UCSD-AML1 (cell line): ENCODE results near the gene FMO4.
"Not testable (repeated sequence)": the region's sequence is repeated elsewhere in the genome, so short reads cannot be mapped to it uniquely, and the experiment has no call there.

Experiments
- DNase-seq: peaks from one replicate; lab custom pipeline; 2025; ENCODE audit not compliant: unreplicated experiment; lab: John Stamatoyannopoulos, UW

The FMO4 gene

GRCh38 chr1:171334024-171334640 is 20.1 kb downstream of the FMO4 start:
- no peak for DNase-seq

DNA sequence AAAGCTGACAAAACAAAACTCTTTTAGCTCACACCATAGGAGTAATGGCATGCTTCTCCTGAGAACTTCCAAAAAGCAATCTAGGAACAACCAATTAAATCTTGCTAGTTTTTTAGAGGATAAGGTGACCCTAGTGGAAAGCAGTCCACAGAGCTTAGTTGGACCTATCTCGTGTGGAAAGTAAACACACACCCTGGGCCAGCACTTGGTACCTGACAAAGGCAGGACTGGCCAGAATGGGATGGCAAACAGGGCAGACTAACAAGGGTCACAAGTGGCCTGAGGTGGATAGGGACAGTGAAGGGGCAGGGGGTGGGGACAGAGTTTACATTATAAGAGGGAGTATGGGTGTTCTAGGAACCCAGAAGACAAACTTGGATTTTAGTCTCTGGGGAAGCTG is 22.0 kb downstream of the FMO4 start:
- DNase-seq, result no peak

DNA sequence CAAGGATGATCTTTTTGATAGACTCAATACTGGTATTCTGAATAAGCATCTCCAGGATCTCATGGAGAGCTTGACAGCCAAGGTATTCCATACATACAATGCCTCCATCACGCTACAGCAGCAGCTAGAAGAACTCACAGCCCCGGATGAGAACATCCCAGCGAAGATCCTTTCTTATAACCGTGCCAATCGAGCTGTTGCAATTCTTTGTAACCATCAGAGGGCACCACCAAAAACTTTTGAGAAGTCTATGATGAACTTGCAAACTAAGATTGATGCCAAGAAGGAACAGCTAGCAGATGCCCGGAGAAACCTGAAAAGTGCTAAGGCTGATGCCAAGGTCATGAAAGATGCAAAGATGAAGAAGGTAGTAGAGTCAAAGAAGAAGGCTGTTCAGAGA is 25.4 kb downstream of the FMO4 start:
- not testable (repeated sequence) for DNase-seq

DNA sequence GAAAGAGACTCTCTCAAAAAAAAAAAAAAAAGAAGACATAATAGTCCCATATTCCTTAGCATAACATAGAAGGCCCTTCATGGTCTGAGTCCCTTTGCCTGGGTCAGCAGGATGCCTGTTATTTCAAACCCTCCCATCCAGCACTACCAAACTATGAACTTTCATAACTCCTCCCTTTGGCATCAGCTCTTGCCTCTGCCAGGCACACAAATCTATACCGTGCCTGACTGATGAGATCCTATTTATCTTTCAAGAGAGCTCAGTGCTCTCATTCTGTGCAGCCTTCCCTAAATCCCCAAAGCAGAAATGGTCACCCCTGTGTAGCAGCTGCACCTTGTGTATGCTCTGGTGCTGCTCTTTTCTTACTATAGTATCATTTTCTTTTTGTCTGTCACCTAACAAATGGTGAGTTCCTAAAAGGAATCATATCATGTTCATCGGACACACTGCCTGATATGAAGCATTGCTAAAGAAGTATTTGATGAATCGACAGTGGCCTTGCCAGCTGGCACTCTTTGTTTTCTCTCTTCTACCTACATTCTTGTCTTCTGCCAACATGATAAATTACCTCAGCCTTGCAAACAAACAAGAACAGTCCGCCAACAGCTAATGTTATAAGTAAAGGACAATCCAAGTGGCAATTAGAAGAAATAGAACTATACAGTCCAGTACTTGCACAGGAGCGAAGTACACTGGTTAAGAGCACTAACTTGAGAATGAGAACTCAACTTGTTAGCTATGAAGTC is 29.9 kb downstream of the FMO4 start:
- no peak for DNase-seq

DNA sequence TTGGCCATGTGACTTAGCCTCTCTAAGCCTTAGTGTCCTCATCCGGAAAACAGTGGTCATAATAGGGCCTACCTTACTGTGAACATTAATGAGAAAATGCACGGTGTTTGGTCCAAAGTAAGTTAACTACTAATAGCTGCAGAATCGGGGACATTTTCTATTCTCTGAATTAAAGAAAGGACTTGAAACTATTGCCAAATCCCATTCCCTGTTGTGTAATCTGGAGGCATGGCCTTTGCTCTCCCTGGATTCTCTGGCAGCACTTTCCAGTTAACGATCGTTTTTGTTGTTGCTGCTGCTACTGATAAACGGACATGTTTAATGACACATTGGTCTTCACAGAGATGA is 30.5 kb downstream of the FMO4 start:
- no peak for DNase-seq

- DNase-seq, result no peak
Observed at GRCh38 chr1:171345536-171345935, 31.6 kb downstream of the FMO4 start.

DNA sequence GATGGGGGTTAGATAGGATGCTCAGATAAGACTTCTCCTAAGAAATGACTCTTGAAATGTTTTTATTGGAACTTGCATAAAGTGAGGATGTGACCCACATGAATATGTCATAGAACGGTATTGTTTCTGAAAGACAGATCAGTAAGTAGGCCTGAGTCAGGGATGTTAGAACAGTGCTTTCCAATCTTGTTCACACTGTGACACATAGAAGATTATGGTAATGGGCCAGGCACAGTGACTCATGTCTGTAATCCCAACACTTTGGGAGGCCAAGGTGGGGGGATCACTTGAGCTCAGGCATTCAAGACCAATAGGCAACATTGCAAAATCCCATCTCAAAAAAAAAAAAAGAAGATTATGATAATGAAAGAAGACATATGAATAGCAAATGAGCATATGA is 32.9 kb downstream of the FMO4 start:
- DNase-seq, result no peak

DNA sequence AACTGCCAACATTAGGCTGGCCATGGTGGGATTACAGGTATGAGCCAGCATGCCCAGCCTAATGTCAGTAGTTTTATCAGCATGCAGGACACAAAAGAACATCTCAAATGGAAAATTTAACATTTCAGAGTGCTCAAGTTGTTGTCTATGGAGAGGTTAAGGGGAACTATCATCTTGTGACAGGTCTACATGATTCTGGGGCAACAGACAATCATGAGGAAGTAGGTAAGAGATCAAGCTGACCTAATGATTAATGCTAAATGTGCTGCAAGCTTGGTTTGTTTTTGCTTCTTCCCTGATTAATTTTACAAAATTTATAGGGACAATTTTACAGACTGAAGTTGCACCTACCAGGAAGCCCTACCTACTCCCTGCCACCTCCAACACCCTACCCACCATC is 36.6 kb downstream of the FMO4 start:
- no peak for DNase-seq

DNA sequence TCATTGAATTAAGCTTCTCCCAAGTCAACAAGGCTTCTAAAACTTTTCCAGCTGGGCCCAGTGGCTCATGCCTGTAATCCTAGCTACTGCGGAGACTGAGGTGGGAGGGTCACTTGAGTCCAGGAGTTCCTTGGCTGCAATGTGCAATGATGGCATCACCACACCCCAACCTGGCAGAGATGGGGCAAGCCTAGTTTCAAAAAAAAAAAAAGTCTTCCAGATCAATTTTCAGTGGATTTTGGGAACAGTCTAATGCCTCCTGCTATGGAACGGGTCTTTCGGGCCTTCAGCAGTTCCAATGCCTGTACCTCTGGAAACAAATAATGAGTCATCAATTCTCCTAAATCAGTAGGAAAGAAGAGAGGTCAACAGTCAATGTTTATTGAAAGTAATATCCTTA is 38.0 kb downstream of the FMO4 start:
- DNase-seq, result no peak

DNA sequence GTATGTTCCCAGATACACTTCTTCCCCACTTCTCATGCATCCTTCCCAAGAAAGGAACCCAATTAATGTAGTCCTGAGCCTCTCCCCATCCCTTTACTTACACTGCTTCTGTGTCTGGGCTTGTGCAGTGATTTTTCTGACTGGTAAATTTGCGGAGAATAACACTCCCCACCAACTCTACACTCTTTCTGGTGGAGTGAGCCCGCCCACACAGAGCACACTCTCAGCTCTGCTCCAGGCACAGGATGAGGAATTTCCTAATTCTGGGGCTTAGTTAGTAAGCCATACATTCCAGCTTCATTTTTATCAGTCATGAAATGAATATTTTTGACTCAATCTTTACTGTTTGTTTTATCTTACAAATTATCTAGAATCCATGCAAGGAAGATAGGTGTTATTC is 38.6 kb downstream of the FMO4 start:
- no peak for DNase-seq

- no peak for DNase-seq
Observed at GRCh38 chr1:171355727-171356126, 41.7 kb downstream of the FMO4 start.

DNA sequence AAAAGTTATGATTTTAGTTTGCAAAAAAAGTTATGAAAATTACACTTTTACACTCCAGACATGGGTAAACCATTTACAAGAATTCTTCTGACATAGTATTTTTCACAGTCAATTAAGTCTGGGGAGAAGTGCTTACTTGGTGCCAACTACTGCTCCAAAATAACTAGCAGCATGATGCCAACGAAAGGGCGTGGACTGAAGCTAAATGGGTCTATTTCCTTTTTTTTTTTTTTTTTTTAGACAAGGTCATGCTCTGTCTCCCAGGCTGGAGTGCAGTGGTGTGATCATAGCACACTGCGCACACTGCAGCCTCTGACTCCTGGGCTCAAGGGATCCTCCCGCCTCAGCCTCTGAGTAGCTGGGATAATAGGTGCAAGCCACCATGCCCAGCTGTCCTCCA is 43.2 kb downstream of the FMO4 start:
- no peak for DNase-seq

DNA sequence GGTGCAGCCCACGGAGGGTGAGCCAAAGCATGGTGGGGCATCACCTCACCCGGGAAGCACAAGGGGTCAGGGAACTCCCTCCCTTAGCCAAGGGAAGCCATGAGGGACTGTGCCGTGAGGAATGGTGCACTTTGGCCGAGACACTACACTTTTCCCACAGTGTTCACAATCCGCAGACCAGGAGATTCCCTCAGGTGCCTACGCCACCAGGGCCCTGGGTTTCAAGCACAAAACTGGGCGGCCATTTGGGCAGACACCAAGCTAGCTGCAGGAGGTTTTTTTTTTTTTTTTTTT is 45.3 kb downstream of the FMO4 start:
- not testable (repeated sequence) for DNase-seq

- not testable (repeated sequence) for DNase-seq
Observed at GRCh38 chr1:171359731-171360527, 45.9 kb downstream of the FMO4 start.

DNA sequence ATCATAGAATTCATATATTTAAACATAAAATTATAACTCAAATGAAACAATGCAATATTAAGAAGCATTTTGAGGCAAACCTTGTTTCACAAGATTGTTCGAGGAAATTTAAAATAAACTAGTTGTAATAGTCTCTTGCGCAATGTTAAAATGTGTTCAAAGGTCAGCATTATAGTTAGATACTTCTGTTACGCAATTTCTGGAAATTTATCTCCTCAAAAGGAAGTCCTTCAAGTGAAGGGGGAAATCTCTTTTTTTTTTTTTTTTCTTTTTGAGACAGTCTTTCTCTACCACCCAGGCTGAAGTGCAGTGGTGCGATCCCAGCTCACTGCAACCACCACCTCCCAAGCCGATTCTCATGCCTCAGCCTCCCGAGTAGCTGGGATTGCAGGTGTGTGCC is 52.1 kb downstream of the FMO4 start:
- no peak for DNase-seq

- DNase-seq, result no peak
Observed at GRCh38 chr1:171366816-171367215, 52.8 kb downstream of the FMO4 start.

DNA sequence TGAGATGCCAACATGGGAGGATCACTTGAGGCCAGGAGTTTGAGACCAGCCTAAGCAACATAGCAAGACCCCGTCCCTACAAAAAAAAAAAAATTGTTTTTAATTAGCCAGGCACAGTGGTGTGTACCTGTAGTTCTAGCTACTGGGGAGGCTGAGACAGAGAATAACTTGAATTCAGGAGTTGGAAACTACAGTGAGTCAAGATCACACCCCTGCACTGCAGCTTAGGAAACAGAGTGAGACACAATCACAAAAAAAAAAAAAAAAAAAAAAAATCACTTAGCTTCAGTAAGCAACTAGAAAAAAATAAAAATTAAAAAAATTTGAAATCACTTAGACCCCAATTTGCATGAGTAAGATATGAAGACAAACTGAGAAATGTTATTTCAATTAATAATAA is 53.5 kb downstream of the FMO4 start:
- DNase-seq, result no peak

GRCh38 chr1:171372418-171373084 is 58.6 kb downstream of the FMO4 start:
- no peak for DNase-seq

- not testable (repeated sequence) for DNase-seq
Observed at GRCh38 chr1:171373357-171374122, 59.6 kb downstream of the FMO4 start.

DNA sequence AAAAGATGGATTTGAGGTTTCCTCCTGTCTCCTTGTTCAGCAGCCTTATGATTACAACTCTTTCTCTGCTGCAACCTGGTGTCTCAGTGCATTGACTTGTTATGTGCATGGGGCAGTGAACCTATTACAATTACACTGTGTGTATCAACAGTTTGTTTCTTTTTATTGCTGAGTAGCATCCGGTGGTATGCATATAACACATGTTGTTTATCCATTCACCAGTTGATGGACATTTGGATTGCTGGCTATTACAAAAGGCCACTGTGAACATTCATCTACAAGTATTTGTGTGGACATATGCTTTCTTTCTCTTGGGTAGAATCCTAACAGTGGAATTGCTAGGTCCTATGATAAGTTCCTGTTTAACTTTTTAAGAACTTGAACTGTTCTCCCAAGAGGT is 65.9 kb downstream of the FMO4 start:
- no peak for DNase-seq

DNA sequence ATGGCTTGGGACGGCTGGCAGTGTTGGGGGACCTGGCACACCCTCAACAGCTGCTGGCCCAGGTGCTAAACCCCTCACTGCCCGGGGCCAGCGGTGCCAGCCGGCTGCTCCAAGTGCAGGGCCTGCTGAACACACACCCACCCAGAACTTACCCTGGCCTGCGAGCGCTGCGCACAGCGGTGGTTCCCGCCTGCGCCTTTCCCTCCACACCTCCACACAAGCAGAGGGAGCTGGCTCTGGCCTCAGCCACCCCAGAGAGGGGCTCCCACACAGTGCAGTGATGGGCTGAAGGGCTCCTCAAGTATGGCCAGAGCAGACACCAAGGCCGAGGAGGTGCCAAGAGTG is 67.9 kb downstream of the FMO4 start:
- no peak for DNase-seq
